GM12878 (cell line): ENCODE results near the gene FRYL.

ENCODE experiments used
- CBX5 ChIP-seq: sonication (generic); IDR thresholded peaks from 2 replicates; pipeline ENCODE4 v1.6.1; 2016; ENCODE audit warnings: low read depth, moderate library complexity, mild to moderate bottlenecking, inconsistent platforms
- CEBPZ ChIP-seq: fragments of 150-350 bp; IDR thresholded peaks from 2 replicates; pipeline ENCODE4 v1.6.1; 2016; ENCODE audit warnings: low read depth, low read length
- CTCF ChIP-seq, 3 experiments: IDR thresholded peaks in 2 of 3; conservative IDR thresholded peaks in 1 of 3; 2 replicates each; pipeline ENCODE4 v1.5.1; 2011; ENCODE audit warnings: low read depth in 3 of 3, low read length in 3 of 3, mild to moderate bottlenecking in 3 of 3, control low read depth in 2 of 3, moderate library complexity in 2 of 3, inconsistent platforms in 1 of 3, mixed read lengths in 1 of 3; ENCODE audit not compliant: control insufficient read depth in 2 of 3, insufficient read depth in 1 of 3; ENCODE audit errors: extremely low read depth in 1 of 3
- EZH2 ChIP-seq: IDR thresholded peaks from 2 replicates; pipeline ENCODE4 v1.6.1; 2012; ENCODE audit warnings: low read depth, mild to moderate bottlenecking, control low read depth, inconsistent platforms, low read length, borderline replicate concordance; ENCODE audit not compliant: control insufficient read depth
- POLR2A ChIP-seq: IDR thresholded peaks from 2 replicates; pipeline ENCODE4 v1.6.1; 2011; ENCODE audit warnings: low read depth, mild to moderate bottlenecking, low read length
- POLR2AphosphoS5 ChIP-seq: IDR thresholded peaks from 2 replicates; pipeline ENCODE4 v1.6.1; 2011; ENCODE audit warnings: mild to moderate bottlenecking, low read length, inconsistent platforms
- YY1 ChIP-seq: IDR thresholded peaks from 2 replicates; pipeline ENCODE4 v1.6.1; 2011; ENCODE audit warnings: low read depth, mild to moderate bottlenecking, low read length
- TF ChIP-seq, protein P1 (sequence below): IDR thresholded peaks from 2 replicates; pipeline ENCODE4 v1.6.1; 2012; ENCODE audit warnings: mild to moderate bottlenecking, low read depth, low read length

DNA sequence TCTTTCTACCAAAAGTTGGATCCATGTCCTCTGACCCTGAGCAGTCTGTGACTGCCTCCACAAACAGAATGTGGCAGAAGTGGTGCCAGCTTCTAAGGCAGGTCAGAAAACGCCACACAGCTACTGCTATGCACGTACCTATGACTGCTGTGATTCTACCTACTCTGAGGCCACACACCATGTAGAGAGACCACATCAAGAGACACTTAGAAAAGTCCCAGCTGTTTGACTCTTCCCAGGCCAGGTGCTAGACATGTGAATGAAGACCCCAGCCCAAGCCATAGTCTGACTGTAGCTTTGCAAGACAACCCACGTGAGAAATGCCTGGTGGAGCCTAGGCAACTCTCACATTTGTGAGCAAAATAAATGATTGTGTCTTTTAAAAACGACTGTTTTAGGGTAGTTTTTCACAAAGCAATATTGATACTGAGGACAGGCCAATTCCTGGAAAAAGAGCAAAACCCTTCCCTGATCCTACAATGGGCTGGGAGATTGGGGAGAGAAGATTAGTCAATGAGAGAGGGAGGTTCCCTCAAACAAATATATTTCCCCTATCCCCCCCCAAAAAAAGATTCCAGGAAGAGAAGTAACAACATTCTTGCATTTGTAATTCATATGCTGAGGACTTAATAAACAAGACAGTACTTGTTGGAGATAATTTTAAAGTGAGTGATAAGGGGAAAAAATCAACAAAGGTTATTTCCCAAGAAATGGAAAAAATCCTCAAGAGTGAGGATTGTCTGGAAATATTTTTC is 33.3 kb downstream of the FRYL start:
- TF ChIP-seq, protein P1, sequence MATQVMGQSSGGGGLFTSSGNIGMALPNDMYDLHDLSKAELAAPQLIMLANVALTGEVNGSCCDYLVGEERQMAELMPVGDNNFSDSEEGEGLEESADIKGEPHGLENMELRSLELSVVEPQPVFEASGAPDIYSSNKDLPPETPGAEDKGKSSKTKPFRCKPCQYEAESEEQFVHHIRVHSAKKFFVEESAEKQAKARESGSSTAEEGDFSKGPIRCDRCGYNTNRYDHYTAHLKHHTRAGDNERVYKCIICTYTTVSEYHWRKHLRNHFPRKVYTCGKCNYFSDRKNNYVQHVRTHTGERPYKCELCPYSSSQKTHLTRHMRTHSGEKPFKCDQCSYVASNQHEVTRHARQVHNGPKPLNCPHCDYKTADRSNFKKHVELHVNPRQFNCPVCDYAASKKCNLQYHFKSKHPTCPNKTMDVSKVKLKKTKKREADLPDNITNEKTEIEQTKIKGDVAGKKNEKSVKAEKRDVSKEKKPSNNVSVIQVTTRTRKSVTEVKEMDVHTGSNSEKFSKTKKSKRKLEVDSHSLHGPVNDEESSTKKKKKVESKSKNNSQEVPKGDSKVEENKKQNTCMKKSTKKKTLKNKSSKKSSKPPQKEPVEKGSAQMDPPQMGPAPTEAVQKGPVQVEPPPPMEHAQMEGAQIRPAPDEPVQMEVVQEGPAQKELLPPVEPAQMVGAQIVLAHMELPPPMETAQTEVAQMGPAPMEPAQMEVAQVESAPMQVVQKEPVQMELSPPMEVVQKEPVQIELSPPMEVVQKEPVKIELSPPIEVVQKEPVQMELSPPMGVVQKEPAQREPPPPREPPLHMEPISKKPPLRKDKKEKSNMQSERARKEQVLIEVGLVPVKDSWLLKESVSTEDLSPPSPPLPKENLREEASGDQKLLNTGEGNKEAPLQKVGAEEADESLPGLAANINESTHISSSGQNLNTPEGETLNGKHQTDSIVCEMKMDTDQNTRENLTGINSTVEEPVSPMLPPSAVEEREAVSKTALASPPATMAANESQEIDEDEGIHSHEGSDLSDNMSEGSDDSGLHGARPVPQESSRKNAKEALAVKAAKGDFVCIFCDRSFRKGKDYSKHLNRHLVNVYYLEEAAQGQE, result no peak
- TF ChIP-seq POLR2AphosphoS5 (no peak), CBX5 (no peak), POLR2A (no peak), EZH2 (no peak), YY1 (no peak), CEBPZ (no peak), CTCF (IDR thresholded peaks at IDR 0.05 in 2 of 3, conservative IDR thresholded peaks at IDR 0.05 in 1 of 3; ENCODE audit: control insufficient read depth in 2 of 3, extremely low read depth in 1 of 3, insufficient read depth in 1 of 3, low read depth in 3 of 3, low read length in 3 of 3) (no peak)
